ENCODE data around the gene SLC29A4.
"Not testable (repeated sequence)": the region's sequence is repeated elsewhere in the genome, so short reads cannot be mapped to it uniquely, and the experiment has no call there.

DNA sequence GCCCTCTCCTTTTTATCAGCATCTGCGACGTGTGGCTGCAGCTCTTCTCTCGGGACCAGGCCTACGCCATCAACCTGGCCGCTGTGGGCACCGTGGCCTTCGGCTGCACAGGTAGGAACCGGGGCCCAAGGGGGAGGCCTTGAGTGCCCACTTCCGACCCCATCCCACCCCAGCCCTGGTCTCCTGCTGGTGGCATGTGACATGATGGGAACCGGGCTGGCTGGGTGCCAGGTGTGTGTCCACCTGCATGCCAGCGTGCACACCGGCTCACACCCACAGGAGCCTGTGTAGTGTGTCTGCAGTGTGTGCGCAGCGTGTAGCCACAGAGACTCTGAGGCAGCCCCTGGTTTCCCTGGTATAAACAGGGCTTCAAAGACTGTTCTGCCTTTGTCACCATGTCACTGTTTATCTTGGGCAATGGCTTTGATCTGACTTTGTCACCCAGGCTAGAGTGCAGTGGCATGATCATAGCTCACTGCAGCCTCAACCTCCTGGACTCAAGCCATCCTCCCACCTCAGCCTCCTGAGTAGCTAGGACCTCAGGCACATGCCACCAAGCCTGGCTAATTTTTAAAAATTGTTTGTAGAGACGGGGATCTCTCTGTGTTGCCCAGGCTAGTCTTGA lies 9.1 kb downstream of the SLC29A4 start:
- TF ChIP-seq, protein P1, sequence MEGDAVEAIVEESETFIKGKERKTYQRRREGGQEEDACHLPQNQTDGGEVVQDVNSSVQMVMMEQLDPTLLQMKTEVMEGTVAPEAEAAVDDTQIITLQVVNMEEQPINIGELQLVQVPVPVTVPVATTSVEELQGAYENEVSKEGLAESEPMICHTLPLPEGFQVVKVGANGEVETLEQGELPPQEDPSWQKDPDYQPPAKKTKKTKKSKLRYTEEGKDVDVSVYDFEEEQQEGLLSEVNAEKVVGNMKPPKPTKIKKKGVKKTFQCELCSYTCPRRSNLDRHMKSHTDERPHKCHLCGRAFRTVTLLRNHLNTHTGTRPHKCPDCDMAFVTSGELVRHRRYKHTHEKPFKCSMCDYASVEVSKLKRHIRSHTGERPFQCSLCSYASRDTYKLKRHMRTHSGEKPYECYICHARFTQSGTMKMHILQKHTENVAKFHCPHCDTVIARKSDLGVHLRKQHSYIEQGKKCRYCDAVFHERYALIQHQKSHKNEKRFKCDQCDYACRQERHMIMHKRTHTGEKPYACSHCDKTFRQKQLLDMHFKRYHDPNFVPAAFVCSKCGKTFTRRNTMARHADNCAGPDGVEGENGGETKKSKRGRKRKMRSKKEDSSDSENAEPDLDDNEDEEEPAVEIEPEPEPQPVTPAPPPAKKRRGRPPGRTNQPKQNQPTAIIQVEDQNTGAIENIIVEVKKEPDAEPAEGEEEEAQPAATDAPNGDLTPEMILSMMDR (tag by site-specific recombination; IDR thresholded peaks at IDR 0.05) = not testable (repeated sequence)
- TF ChIP-seq YY1 (tag by site-specific recombination; IDR thresholded peaks at IDR 0.05); ZNF707 (tag by site-specific recombination; IDR thresholded peaks at IDR 0.05); ZNF423 (tag by site-specific recombination; IDR thresholded peaks at IDR 0.05); ZNF510 (tag by site-specific recombination; IDR thresholded peaks at IDR 0.05; ENCODE audit: insufficient replicate concordance); ZNF274 (IDR thresholded peaks at IDR 0.05; ENCODE audit: low read length); ZNF274 (tag by site-specific recombination; IDR thresholded peaks at IDR 0.05; ENCODE audit: borderline replicate concordance): not testable (repeated sequence)
- TF ChIP-seq, protein P2, sequence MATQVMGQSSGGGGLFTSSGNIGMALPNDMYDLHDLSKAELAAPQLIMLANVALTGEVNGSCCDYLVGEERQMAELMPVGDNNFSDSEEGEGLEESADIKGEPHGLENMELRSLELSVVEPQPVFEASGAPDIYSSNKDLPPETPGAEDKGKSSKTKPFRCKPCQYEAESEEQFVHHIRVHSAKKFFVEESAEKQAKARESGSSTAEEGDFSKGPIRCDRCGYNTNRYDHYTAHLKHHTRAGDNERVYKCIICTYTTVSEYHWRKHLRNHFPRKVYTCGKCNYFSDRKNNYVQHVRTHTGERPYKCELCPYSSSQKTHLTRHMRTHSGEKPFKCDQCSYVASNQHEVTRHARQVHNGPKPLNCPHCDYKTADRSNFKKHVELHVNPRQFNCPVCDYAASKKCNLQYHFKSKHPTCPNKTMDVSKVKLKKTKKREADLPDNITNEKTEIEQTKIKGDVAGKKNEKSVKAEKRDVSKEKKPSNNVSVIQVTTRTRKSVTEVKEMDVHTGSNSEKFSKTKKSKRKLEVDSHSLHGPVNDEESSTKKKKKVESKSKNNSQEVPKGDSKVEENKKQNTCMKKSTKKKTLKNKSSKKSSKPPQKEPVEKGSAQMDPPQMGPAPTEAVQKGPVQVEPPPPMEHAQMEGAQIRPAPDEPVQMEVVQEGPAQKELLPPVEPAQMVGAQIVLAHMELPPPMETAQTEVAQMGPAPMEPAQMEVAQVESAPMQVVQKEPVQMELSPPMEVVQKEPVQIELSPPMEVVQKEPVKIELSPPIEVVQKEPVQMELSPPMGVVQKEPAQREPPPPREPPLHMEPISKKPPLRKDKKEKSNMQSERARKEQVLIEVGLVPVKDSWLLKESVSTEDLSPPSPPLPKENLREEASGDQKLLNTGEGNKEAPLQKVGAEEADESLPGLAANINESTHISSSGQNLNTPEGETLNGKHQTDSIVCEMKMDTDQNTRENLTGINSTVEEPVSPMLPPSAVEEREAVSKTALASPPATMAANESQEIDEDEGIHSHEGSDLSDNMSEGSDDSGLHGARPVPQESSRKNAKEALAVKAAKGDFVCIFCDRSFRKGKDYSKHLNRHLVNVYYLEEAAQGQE (tag by site-specific recombination; IDR thresholded peaks at IDR 0.05) = not testable (repeated sequence)
